ENCODE results near the gene EIF1.

Gene EIF1

GRCh38 chr17:41658846-41659245 lies 29.8 kb upstream of the EIF1 start:
- no peak for DNase-seq
- Histone ChIP-seq H3K9me3 (no peaks in the 10 kb centered on the region), H3K36me3 (no peaks in the 10 kb centered on the region), H3K27ac (no peak overlapping the region), H3K27me3 (no peaks in the 10 kb centered on the region), H3K4me1 (peaks cover 0 to 27% (median 0%) of the 10 kb centered on the region in 4 donors), H3K4me3 (no peak overlapping the region)
- TF ChIP-seq CTCF (IDR thresholded peaks at IDR 0.05) = no peak
- intact Hi-C loops (cut with DNase I; ENCODE audit: low total_unique reads) = no loop called here

- Histone ChIP-seq H3K4me1 (peaks cover 0 to 27% (median 0%) of the 10 kb centered on the region in 4 donors), H3K9me3 (no peaks in the 10 kb centered on the region), H3K4me3 (no peak overlapping the region), H3K27ac (no peak overlapping the region), H3K36me3 (no peaks in the 10 kb centered on the region), H3K27me3 (no peaks in the 10 kb centered on the region)
- intact Hi-C loops (cut with DNase I; ENCODE audit: low total_unique reads) = loop anchor here (5.0 kb wide), 2 partner anchors 112 to 752 kb away; no protein-coding TSS in a partner anchor
- no peak for TF ChIP-seq CTCF (IDR thresholded peaks at IDR 0.05)
- DNase-seq = no peak
Measured at GRCh38 chr17:41659427-41660212, 29.1 kb upstream of the EIF1 start.

GRCh38 chr17:41660221-41660711 lies 28.4 kb upstream of the EIF1 start:
- intact Hi-C loops (cut with DNase I; ENCODE audit: low total_unique reads) = loop anchor here (5.0 kb wide), 2 partner anchors 113 to 753 kb away; no protein-coding TSS in a partner anchor
- TF ChIP-seq CTCF (IDR thresholded peaks at IDR 0.05) = no peak
- no peak overlapping the region for H3K4me3 ChIP-seq
- no peak for DNase-seq
- no peaks in the 10 kb centered on the region for H3K27me3 ChIP-seq
- H3K36me3 ChIP-seq = no peaks in the 10 kb centered on the region
- peaks cover 0 to 26% (median 2%) of the 10 kb centered on the region in 4 donors for H3K4me1 ChIP-seq
- H3K27ac ChIP-seq = no peak overlapping the region
- no peaks in the 10 kb centered on the region for H3K9me3 ChIP-seq

- intact Hi-C loops (cut with DNase I; ENCODE audit: low total_unique reads) = loop anchor here (2.0 to 5.0 kb wide), 3 partner anchors 17 to 756 kb away; no protein-coding TSS in a partner anchor
- DNase-seq = no peak
Measured at GRCh38 chr17:41663451-41664171, 25.1 kb upstream of the EIF1 start.

GRCh38 chr17:41664172-41664457 lies 24.6 kb upstream of the EIF1 start:
- Histone ChIP-seq H3K27ac (no peak overlapping the region), H3K4me3 (no peak overlapping the region), H3K36me3 (no peaks in the 10 kb centered on the region), H3K9me3 (no peaks in the 10 kb centered on the region), H3K27me3 (no peaks in the 10 kb centered on the region), H3K4me1 (peaks cover 0 to 36% (median 19%) of the 10 kb centered on the region in 4 donors)
- TF ChIP-seq CTCF (IDR thresholded peaks at IDR 0.05) = no peak
- intact Hi-C loops (cut with DNase I; ENCODE audit: low total_unique reads) = loop anchor here (2.0 to 5.0 kb wide), 3 partner anchors 17 to 757 kb away; no protein-coding TSS in a partner anchor
- DNase-seq = no peak

More at GRCh38 chr17:41663451-41664171, 25.1 kb upstream of the EIF1 start:
- Histone ChIP-seq H3K4me3 (no peak overlapping the region), H3K9me3 (no peaks in the 10 kb centered on the region), H3K36me3 (no peaks in the 10 kb centered on the region), H3K27ac (no peak overlapping the region), H3K27me3 (no peaks in the 10 kb centered on the region), H3K4me1 (peaks cover 0 to 37% (median 19%) of the 10 kb centered on the region in 4 donors)
- TF ChIP-seq CTCF (IDR thresholded peaks at IDR 0.05) = no peak

All from tibial artery (tissue), 4 donors.